Loucy (cell line): ENCODE measurements around the gene STRADA.

Experiments
- CTCF ChIP-seq: fragments of 200-600 bp; sonication (generic); conservative IDR thresholded peaks from 2 replicates; pipeline ENCODE4 v1.5.1; 2014; ENCODE audit warnings: mild to moderate bottlenecking, antibody characterized with exemption, low read length
- EZH2phosphoT487 ChIP-seq: fragments of 200-600 bp; IDR thresholded peaks from 2 replicates; pipeline ENCODE4 v1.6.1; 2018; ENCODE audit warnings: antibody characterized with exemption, mild to moderate bottlenecking, moderate library complexity, borderline replicate concordance

- TF ChIP-seq CTCF (peak; percentile 89), EZH2phosphoT487 (no peak)
Observed at GRCh38 chr17:63697341-63698286, 44.0 kb downstream of the STRADA start.
